SU-DHL-6 (cell line): ENCODE data around the gene SORL1.
A peak's percentile ranks its signal among the peaks of the same experiment; 100 is the strongest.

Source experiments
- H2AFZ ChIP-seq: fragments of 200-600 bp; sonication (generic); 2 replicates; pipeline ENCODE4 v1.6.1; 2014; ENCODE audit warnings: low read depth, mild to moderate bottlenecking, moderate library complexity, mixed read lengths, antibody characterized with exemption, low read length; ENCODE audit not compliant: severe bottlenecking
- H3F3A ChIP-seq: fragments of 200-600 bp; shearing (Covaris generic); 2 replicates; pipeline ENCODE4 v1.6.0; 2016; ENCODE audit warnings: antibody characterized with exemption, mild to moderate bottlenecking; ENCODE audit not compliant: insufficient read depth
- H3K27ac ChIP-seq: fragments of 200-600 bp; sonication (generic); 2 replicates; pipeline ENCODE4 v1.5.1; 2016; ENCODE audit warnings: low read depth, mild to moderate bottlenecking, low read length, moderate library complexity, mixed read lengths
- H3K27me3 ChIP-seq: fragments of 200-600 bp; sonication (generic), shearing (Covaris generic); 2 replicates; pipeline ENCODE4 v1.6.0; 2014; ENCODE audit warnings: mild to moderate bottlenecking, low read length
- H3K36me3 ChIP-seq: fragments of 200-600 bp; sonication (generic); 2 replicates; pipeline ENCODE4 v1.6.1; 2014; ENCODE audit warnings: mild to moderate bottlenecking, low read length, mixed read lengths
- H3K4me2 ChIP-seq: fragments of 300-600, 200-600 bp; shearing (Covaris generic), sonication (generic); 2 replicates; pipeline ENCODE4 v1.6.0; 2014; ENCODE audit warnings: low read length, low read depth, mild to moderate bottlenecking; ENCODE audit not compliant: poor library complexity, severe bottlenecking
- H3K4me3 ChIP-seq: fragments of 200-600 bp; sonication (generic); 2 replicates; pipeline ENCODE4 v1.5.1; 2014; ENCODE audit warnings: antibody characterized with exemption, low read length, mild to moderate bottlenecking, mixed read lengths; ENCODE audit not compliant: insufficient read depth, poor library complexity, severe bottlenecking
- H3K79me2 ChIP-seq: fragments of 200-600 bp; sonication (generic); 2 replicates; pipeline ENCODE4 v1.6.1; 2014; ENCODE audit warnings: mild to moderate bottlenecking, low read length, moderate library complexity; ENCODE audit not compliant: insufficient read depth
- H3K9ac ChIP-seq: fragments of 200-600 bp; sonication (generic); 2 replicates; pipeline ENCODE4 v1.7.0; 2014; ENCODE audit warnings: mild to moderate bottlenecking, low read length
- H3K9me2 ChIP-seq: fragments of 200-600 bp; sonication (generic); replicated peaks from 2 replicates; pipeline ENCODE4 v1.6.1; 2014; ENCODE audit warnings: low read length; ENCODE audit not compliant: insufficient read depth
- H3K9me3 ChIP-seq: fragments of 200-600 bp; sonication (generic); 2 replicates; pipeline ENCODE4 v1.6.1; 2014; ENCODE audit warnings: low read length, mixed read lengths; ENCODE audit not compliant: insufficient read depth
- H4K20me1 ChIP-seq: fragments of 200-600 bp; sonication (generic); 2 replicates; pipeline ENCODE4 v1.6.1; 2014; ENCODE audit warnings: low read depth, mild to moderate bottlenecking, antibody characterized with exemption, low read length, moderate library complexity, mixed read lengths
- CTCF ChIP-seq: fragments of 200-600 bp; sonication (generic); IDR thresholded peaks from one replicate; pipeline ENCODE4 v1.5.1; 2017; ENCODE audit warnings: antibody characterized with exemption, mild to moderate bottlenecking, low read length, moderate library complexity; ENCODE audit not compliant: insufficient read depth, poor library complexity, severe bottlenecking
- EZH2phosphoT487 ChIP-seq: fragments of 200-600 bp; sonication (generic), shearing (Covaris generic); conservative IDR thresholded peaks from 2 replicates; pipeline ENCODE4 v1.6.1; 2018; ENCODE audit warnings: mild to moderate bottlenecking, antibody characterized with exemption, low read length, moderate library complexity, mixed read lengths

The SORL1 gene

DNA sequence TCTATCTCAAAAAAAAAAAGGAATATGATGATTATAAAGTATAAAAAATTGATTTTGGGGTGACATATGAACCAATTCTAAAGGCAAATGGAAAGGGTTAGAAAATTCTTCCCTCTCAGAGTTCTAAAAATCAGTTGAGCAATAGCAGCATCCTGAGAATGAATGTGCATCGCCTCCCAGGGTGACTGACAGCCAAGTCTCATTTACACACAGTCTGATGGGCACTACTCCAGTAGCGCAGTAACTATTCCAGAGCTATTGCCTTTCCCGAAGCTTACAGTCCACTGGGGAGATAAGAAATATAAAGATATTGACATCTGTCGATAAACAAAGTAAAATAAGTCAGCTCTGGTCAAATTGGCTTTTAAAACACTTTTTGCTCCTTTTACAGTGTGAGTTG is 32.3 kb upstream of the SORL1 start:
- peaks cover 40% of the 10 kb centered on the region for H3F3A ChIP-seq
- no peaks in the 10 kb centered on the region for H4K20me1 ChIP-seq
- H3K36me3 ChIP-seq = no peaks in the 10 kb centered on the region
- H3K9me2 ChIP-seq = no peaks in the 10 kb centered on the region
- TF ChIP-seq EZH2phosphoT487 (no peak), CTCF (no peak)
- H3K9ac ChIP-seq = no peak overlapping the region
- no peaks in the 10 kb centered on the region for H3K9me3 ChIP-seq
- H3K4me2 ChIP-seq = no peak overlapping the region
- no peaks in the 10 kb centered on the region for H3K27me3 ChIP-seq
- H2AFZ ChIP-seq = no peak overlapping the region
- H3K4me3 ChIP-seq = no peak overlapping the region
- no peaks in the 10 kb centered on the region for H3K79me2 ChIP-seq
- 0 out of 2 replicates have a peak overlapping the region, but pooled peaks have one; percentile 1 for H3K27ac ChIP-seq

DNA sequence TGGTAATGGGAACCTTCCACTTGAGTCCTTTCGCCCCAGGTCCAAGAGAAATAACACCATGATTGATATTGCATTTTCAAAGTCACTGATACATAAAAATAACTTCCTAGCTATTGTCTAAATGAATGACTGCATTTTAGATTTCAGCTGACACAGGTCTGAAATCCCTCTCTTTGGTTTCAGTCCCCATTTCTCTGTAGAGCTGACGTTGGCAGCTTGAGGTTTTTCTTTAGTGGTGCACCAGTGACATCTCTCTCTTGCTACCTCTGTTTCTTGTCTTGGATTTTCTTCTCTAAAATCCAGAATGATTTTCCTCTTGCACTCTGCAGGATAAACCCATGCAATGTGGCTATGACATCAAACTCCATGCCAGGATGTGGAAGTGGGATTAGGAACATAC is 31.7 kb upstream of the SORL1 start:
- H3K4me2 ChIP-seq = no peak overlapping the region
- TF ChIP-seq CTCF (no peak), EZH2phosphoT487 (no peak)
- H3K79me2 ChIP-seq = no peaks in the 10 kb centered on the region

GRCh38 chr11:121421149-121421901 is 30.8 kb upstream of the SORL1 start:
- H3F3A ChIP-seq = peaks cover 45% of the 10 kb centered on the region
- no peaks in the 10 kb centered on the region for H3K9me2 ChIP-seq
- H3K9ac ChIP-seq = peak overlapping the region; percentile 31
- peak overlapping the region; percentile 73 for H3K27ac ChIP-seq
- H3K36me3 ChIP-seq = no peaks in the 10 kb centered on the region
- peak overlapping the region; percentile 10 for H3K4me3 ChIP-seq
- H3K27me3 ChIP-seq = no peaks in the 10 kb centered on the region
- peak overlapping the region; percentile 48 for H3K4me2 ChIP-seq
- no peaks in the 10 kb centered on the region for H3K9me3 ChIP-seq
- no peaks in the 10 kb centered on the region for H4K20me1 ChIP-seq
- peak overlapping the region; percentile 54 for H2AFZ ChIP-seq
- H3K79me2 ChIP-seq = no peaks in the 10 kb centered on the region
- TF ChIP-seq EZH2phosphoT487 (no peak), CTCF (peak; percentile 9)

More for the DNA sequence above, 31.7 kb upstream of the SORL1 start:
- Histone ChIP-seq H4K20me1 (no peaks in the 10 kb centered on the region), H3F3A (peaks cover 40% of the 10 kb centered on the region), H3K9ac (no peak overlapping the region), H2AFZ (no peak overlapping the region), H3K9me2 (no peaks in the 10 kb centered on the region), H3K9me3 (no peaks in the 10 kb centered on the region), H3K36me3 (no peaks in the 10 kb centered on the region), H3K4me3 (no peak overlapping the region), H3K27me3 (no peaks in the 10 kb centered on the region), H3K27ac (0 out of 2 replicates have a peak overlapping the region, but pooled peaks have one; percentile 73)
